Testis (tissue), 2 donors: ENCODE data around the gene ZDHHC8.

Source experiments
- POLR2A ChIP-seq: fragments of 450-650 bp; IDR thresholded peaks from one replicate; pipeline ENCODE4 v1.6.1; 2017; ENCODE audit warnings: antibody characterized with exemption, mild to moderate bottlenecking, moderate library complexity
- TF ChIP-seq, protein P1 (sequence below), 3 experiments: fragments of 450-650 bp in 2 of 3; fragments of 200-600 bp in 1 of 3; sonication (generic) in 1 of 3; IDR thresholded peaks; one replicate each; pipeline ENCODE4 v1.5.1; 2016 to 2019; ENCODE audit warnings: antibody characterized with exemption in 3 of 3, mild to moderate bottlenecking in 2 of 3, moderate library complexity in 1 of 3

DNA sequence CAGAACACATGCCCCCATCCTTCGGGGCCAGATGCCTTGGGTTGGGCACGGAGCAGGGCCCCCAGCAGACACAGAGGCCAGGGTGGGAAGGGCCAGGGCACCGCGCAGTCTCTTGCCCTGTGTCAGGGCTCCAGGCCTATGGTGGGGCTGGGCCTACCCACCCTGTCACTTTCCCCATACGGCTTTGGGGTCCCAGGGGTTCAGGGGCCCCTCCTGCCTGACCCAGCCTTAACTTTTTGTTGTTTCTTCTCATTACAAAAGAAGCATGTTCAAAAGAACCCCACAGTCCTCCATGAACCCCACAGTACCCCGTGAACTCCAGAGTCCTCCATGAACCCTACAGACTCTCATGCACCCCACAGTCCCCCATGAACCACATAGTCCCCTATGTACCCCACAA lies 52.2 kb downstream of the ZDHHC8 start:
- TF ChIP-seq, protein P1, sequence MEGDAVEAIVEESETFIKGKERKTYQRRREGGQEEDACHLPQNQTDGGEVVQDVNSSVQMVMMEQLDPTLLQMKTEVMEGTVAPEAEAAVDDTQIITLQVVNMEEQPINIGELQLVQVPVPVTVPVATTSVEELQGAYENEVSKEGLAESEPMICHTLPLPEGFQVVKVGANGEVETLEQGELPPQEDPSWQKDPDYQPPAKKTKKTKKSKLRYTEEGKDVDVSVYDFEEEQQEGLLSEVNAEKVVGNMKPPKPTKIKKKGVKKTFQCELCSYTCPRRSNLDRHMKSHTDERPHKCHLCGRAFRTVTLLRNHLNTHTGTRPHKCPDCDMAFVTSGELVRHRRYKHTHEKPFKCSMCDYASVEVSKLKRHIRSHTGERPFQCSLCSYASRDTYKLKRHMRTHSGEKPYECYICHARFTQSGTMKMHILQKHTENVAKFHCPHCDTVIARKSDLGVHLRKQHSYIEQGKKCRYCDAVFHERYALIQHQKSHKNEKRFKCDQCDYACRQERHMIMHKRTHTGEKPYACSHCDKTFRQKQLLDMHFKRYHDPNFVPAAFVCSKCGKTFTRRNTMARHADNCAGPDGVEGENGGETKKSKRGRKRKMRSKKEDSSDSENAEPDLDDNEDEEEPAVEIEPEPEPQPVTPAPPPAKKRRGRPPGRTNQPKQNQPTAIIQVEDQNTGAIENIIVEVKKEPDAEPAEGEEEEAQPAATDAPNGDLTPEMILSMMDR (IDR thresholded peaks at IDR 0.05): no peak
- no peak for TF ChIP-seq POLR2A
